T follicular helper cell (primary cell): Measurements from ENCODE around the gene AP4M1.
"Not testable (repeated sequence)": the region's sequence is repeated elsewhere in the genome, so short reads cannot be mapped to it uniquely, and the experiment has no call there.

Experiments used
- DNase-seq: peaks from one replicate; pipeline ENCODE4 v3.0.0-alpha.2; 2020; ENCODE audit warnings: low read depth

Gene AP4M1

DNA sequence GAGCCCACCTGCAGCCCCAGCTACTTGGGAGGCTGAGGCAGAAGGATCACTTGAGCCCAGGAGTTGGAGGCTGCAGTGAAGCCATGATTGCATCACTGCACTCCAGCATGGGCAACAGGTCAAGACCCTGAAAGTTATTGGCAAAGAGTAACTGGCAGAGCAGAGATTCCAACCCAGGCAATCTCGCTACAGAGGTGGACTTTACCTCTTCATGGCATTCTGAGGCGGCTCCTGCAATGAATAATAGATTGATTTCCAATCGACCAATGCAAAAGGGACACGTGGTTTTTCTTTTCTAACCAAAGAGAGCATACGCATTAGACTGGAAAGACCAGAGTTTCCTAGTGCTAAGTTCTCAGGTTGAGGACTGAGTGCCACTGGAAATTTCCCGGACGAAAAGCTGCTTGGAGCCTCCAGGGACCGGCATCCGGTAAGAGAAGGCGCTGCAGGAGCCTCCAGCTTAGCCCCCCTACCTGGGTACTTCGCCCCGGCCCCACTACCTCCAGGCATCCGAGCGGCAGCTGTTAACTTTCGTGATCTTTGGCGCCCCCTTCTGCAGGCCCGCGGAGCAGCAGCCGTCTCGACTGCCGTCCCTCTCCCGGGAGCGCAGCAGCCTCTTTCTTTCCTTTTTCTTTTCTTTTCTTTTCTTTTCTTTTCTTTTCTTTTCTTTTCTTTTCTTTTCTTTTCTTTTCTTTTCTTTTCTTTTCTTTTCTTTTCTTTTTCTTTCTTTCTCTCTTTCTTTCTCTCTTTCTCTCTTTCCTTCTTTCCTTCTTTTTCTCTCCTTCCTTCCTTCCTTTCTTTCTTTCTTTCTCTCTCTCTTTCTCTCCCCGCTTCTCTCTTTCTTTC is 29.4 kb downstream of the AP4M1 start:
- DNase-seq = peak; percentile 74

DNA sequence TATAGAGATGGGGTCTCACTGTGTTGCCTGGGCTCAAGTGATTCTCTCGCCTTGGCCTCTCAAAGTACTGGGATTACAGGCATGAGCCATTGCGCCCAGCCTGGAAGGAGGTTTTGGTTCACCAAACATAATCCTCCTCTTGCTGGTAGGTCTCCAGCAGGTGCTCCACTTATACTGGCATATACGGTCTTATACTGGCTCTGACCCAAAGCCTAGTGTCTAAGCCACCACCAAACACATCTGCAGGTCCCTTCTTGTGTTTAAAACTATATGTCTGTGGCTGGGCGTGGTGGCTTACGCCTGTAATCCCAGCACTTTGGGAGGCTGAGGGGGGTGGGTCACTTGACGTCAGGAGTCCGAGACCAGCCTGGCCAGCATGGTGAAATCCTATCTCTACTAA is 30.7 kb downstream of the AP4M1 start:
- DNase-seq = no peak

DNA sequence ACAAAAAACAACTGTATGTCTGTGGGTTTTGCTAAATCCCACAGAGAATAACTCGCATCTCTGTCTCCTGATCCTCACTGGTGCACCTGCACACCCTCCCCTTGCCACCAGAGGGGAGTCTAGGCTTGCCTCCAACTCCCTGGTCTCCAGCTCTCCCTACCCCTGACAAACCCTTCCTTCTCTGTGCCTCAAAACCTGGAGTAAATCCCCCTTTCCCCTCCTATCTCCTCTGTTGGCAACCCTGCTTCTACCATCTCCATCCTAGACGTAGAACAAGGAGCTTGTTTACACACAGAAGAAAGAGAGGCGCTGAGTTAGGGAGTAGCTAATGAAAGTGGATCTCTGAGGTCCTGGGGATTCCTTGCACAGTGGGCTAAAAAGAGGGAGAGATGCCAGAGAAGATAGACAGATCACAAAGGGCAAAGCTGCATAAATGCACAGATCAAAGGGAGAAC is 31.3 kb downstream of the AP4M1 start:
- peak; percentile 57 for DNase-seq

DNA sequence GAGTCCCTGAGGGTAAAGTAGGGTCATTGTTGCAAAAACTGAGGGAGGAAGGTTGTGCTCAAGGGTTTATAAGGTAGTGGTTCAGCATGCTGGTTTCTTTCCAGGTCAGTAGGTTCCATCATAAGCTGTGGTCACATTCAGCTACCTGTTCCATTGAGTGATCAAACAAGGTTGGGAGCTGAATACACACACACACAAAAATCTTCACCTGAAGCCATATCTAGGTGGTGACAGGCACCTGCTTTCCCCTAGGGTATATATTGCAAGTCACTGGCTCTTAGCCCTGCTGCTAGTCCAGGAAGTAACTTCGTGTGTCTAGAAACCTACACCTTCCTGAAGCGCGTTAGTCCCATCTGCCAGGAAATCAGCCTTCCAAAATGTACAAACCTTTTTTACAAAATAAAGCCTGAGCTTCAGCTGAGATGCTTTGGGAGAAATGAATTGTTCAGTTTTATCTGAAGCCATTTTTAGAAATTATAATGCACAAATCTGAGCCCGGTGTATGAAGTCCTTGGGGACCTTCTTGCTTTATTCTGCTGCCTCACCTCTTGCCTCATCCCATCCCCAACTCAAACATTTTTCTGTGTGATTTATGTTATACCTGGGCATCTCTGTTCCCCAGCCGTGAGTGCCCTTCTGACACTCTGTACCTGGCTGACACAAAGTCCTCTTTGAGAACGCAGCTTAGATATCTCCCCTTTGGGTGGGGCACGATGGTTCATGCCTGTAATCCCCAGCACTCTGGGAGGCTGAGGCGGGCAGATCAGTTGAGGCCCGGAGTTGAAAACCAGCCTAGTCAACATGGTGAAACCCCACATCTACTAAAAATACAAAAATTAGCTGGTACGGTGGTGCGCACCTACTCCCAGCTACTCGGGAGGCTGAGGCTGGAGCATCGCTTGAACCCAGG is 36.7 kb downstream of the AP4M1 start:
- DNase-seq = no peak

DNA sequence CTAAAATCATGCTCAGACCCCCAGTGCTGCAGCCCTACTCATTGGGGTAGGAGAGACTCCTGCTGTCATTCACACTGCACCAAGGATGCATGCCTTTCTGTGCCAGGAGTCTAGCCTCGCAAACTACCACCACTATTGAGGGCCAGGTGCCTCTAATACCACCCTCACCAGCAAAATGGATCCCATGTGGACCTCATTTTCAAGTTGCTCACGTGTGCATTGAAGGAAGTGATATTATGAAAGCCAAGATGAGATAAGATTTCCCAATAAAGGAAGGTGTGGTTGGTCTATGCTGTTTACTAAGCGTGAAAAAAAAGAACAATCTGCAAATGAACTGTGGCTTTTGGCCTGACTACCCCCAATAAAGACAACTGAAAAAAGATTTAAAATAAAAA is 40.1 kb downstream of the AP4M1 start:
- no peak for DNase-seq

DNA sequence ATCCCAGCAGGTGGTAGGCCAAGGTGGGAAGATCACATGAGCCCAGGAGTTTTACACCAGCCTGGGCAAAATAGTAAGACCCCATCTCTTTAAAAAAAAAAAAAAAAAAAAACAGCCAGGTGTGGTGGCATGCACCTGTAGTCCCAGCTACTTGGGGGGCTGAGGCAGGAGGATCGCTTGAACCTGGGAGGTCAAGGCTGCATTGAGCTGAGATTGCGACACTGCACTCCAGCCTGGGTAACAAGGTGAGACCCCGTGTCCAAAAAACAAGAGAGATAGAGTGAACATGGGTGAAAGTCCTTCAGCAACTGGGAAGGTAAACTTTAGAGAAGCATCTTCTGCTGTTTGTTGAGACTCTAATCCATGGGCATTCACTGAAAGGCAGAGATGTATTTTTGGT is 41.0 kb downstream of the AP4M1 start:
- DNase-seq = no peak

DNA sequence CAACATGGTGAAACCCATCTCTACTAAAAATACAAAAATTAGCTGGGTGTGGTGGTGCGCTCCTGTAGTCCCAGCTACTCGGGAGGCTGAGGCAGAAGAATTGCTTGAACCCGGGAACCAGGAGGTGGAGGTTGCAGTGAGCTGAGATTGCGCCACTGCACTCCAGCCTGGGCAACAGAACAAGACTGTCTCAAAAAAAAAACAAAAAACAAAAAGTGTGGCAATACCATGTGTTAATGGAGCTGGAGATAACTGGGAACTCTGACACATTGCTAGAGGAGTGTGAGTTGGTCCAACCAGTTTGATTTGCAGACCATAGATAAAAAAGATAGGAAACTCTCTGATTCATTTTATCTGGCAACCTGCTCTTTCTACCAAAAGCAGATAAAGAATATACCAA is 44.9 kb downstream of the AP4M1 start:
- not testable (repeated sequence) for DNase-seq

DNA sequence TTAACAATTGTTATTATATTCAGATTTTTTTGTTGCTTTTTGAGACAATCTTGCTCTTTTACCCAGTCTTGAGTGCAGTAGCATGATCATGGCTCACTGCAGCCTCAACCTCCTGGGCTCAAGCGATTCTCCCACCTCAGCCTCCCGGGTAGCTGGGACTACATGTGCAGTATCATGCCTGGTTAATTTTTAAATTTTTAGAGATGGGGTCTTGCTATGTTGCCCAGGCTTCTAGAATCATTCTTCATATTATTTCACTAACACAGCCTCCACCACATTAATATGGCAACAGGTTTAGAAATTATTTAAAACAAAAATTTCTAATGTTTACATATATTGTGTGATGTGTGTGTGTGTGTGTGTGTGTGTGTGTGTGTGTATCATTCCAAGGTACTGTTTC is 45.8 kb downstream of the AP4M1 start:
- DNase-seq = no peak

DNA sequence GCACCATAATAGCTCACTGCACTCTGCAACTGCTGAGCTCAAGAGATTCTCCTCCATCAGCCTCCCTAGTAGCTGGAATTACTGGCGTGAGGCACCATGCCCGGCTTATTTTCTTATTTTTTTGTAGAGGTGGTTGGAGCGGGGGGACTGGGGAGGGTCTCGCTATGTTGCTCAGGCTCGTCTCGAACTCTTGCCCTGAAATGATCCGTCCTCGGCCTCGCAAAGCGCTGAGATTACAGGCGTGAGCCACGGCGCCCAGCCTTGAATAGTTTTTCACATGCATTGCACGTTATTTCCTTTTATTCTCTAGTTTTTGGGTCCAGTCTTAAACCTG is 46.7 kb downstream of the AP4M1 start:
- DNase-seq = no peak

DNA sequence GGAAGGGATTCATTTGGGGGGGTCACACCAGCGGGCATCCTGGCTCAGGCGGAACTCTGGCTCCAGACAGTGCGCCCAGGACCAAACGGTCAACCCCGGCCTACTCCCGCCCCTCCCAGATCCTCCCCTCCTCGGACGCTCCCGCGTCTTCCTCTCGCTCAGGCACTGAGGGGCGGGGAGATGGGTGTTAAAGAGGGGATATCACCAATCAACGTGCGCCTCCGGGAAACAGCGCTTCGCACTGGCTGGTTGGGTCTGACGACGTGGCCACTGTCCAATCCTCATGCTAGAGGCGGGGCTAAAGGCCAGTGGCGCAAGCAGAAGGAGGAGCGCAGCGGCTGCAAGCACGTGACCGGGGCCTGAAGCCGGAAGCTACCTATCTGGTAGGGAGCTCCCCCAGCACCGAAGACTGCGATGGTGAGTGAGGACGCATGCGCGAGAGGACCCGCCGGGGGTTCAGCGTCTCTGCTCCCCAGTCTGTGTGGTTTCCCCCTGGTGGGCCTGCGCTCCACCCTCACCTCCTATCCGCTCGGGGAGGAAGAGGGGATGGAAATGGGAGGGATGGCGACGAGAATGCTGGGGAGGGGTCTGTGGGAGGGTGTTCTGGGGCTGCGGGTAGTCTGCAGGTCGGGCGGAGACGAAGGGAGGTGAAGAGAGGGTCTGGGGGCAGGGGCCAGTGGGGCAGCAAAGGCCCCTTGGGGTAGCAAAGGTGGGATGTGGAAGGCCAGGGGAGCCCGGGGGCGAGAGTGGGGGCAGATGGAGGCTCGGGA is 47.3 kb downstream of the AP4M1 start, which contains the start of gene LAMTOR4:
Gene LAMTOR4 (plus strand): TSS at position 360 of the 770 bp plus-strand sequence. CDS start 55 bp downstream, at position 415.
- DNase-seq = peak; percentile 98

DNA sequence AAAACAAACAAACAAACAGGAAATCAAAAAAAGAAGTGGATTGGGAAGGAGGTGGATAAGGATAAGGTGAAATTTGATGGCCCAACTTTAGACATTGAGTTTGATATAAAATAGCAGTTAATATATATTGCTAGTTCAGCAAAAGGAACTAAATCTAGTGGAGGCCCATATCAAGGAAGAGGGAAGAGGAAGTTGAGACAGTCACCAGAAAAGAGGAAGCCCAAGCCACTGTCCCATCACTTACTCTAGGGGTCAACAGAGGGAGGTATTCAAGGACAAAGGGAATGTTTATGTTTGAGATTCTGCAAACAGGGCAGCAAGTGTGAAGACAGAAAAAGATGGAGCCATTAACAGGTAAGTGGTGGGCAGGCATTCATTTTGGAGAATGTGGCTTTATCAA is 51.0 kb downstream of the AP4M1 start:
- DNase-seq = no peak

DNA sequence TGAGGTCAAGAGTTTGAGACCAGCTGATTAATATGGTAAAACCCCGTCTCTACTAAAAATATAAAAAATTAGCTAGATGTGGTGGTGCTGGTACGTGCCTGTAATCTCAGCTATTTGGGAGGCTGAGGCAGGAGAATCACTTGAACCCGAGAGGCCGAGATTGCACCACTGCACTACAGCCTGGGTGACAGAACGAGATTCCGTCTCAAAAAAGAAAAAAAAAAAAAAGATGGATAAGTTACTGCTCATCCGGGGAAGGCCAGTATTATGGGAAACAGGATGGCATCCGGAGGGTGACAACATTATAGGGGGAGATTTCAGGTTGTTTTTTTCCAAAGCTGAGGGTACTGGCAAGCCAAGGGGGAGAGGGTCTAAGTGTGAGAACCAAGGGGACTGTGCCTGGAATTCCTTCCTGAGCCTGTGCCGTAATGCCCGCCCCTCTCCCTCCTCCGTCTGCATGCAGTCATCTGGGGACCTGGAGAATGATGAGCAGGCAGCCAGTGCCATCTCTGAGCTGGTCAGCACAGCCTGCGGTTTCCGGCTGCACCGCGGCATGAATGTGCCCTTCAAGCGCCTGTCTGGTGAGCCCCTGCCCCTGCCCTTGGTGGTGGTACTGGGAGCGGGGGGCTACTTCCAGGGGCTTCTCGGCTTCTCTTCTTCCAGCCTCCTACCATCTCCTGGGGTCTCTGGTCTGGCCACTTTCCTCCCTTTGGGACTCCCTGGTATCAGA is 51.7 kb downstream of the AP4M1 start:
- no peak for DNase-seq

DNA sequence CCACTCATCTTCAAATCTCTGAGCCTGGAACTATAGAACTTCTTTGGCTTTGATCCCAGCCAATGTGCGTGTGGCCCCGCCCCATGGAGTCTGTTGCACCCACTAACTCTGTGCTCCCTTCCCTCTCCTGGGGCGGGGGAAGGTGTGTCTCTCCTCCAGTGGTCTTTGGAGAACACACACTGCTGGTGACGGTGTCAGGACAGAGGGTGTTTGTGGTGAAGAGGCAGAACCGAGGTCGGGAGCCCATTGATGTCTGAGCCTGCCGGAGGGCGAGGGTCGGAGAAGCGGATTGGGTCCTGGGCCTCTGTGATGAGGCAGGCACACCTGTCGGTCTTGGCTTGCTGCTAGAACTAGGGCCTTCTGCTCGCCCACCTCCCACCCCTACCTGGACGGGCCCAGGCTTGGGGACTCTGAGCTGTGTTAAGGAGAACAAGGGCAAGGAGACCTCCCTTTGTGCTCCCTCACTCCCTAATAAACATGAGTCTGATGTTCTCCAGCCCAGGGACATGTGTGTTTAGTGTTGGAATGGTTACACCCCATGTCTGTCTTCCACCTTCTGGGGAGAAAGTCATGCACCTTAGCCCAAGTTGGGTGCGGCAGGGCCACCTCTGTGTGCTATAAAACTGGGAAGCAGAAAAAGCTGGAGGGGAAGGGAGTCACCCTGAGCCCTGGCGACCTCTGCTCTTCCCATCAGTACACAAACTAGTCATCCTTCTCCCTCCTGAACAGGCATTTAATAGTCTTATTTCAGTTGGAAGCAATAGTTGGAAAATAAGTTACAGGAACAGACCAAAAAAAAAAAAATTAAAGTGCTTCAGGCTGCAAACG is 52.5 kb downstream of the AP4M1 start:
- no peak for DNase-seq

DNA sequence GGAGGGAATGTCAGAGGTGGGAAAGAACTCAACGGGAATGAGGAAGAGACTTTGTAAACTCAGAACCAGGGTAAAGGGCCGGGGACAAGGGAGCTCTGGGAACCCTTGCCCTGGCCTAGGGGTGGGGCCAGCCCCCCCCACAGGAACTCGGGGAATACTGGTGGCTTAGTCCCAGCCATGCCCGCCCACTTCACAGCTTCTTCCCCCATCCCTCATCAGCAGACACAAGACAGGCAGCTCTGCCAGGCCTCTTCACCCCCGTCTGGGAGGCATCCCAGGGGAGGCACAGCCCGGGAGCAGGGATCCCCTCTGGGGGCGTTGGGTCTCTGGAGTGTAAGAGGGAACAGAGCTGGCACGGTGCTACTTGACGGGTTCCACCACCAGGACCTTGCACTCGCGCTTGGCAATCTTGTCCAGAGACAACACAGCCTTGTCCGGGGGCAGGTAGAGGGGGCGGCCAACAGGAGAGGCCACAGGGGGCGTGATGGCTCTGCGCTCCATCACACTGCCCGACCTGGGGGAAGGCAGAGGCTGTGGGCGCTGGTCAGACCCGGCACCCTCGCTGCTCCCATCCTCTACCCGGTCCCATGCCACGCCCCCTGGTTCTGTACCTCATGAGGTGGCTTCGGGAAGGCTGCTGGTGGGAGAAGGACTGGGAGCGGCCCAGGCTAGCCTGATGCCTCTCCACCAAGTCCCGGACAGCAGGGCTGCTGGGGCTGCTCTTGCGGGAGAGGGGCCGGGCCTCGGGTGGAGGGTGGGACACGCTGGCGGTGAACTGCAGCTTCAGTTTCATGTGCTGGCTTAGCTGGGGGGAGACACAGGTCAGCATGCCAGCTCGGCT is 53.4 kb downstream of the AP4M1 start:
- DNase-seq = no peak

DNA sequence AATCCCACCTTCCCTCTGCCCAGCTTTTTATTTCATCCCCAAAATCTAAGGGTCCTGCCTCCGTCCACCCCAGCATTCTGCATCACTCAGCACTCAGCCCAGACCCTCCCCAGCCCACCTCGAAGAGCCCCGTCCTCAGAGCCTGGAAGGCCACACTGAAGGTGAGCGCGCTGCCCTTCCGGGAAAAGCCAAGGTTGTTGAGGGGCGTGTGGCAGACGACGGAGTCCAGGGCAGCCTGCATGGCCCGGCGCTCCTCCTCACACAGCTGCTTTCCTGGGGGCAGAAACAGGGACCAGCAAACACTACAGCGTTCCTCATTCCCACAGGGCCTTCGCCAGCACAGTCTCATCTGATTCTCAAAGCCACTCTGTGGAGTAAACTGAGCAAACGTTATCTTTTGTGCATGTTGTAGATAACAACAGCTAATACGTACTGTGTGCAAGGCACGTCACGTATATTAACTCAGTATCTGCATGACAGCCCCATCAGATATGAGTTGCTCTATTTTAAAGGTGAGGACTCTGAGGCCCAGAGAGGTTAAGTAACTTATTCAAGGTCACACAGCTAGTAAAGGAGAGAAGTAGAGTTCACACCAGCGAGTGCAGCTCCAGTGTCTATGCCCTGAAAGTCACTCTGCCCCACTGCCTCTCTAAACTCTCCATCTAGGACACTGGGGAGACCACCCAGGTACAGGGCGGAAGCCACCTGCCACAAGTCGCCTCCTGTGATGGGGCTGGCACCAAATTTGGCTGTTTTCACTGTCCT is 54.3 kb downstream of the AP4M1 start:
- DNase-seq = no peak

DNA sequence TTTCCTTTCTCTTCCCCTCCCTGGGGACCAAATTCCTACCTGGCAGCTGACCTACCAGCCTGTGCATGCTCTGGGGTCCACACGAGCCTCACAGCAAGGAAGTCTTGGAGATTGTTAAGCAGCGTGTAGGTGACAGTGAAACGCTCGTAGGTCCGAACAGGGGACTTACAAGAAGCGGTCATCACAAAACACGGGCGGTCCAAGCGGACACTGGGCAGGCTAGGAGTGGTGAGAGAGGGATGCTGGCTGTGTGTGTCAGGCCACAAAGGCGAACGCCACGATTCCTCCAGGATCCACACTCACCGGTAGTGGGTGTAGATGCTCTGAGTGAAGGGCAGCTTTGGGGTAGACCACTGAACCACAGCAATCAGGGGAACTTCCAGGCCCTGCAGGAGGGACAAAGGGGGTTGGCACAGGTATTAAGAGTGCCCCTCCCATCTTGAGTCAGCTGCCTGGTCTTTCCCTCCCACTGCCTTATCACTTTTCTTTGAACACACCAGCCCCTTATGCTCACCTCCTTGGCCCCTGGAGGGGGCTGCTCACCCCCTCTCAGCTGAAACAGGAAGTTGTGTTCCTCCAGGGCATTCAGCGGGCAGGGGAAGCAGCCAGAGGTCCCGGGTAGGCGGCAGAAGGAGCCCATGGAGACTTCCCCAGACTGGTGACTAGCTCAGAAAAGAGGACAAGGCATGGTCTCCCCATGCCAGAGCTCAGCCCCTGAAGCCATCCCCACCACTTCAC is 55.1 kb downstream of the AP4M1 start:
- no peak for DNase-seq

DNA sequence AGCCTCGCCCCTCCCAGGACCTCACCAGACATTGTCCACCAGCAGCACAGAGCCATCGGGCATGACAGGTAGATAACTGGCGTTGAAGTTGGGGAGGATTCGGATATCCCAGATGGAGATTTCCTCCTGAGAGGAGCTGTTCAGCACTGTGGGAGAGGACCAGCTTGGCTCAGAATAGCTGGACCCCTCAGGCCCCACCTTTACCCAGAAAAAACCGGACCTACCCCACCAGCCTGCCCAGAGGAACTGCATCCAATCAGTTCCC is 55.6 kb downstream of the AP4M1 start:
- no peak for DNase-seq
